ENCODE results near the gene MARCKSL1.

- TF ChIP-seq POLR2A (IDR thresholded peaks at IDR 0.05; ENCODE audit: low read length) (no peak), GATA1 (IDR thresholded peaks at IDR 0.05; ENCODE audit: low read depth, low read length) (no peak)
These were observed 36.7 kb downstream of the MARCKSL1 start for GRCh38 chr1:32299327-32299726.

Measured in erythroblast (primary cell).